ENCODE data around the gene PKP4. TPM values are rescaled to one million over a fixed set of nuclear protein-coding genes. Genes with fewer than 3 reads are reported as not detected.

PKP4 gene
- total RNA-seq, 2 experiments from 2014 or later, result 52.9 to 57.0 TPM

- Mint-ChIP-seq H3K9me3 (no peaks in the 10 kb centered on the region), H3K27ac (no peak overlapping the region), H3K4me1 (ENCODE audit: low read depth) (no peaks in the 10 kb centered on the region), H3K4me3 (no peak overlapping the region), H3K27me3 (ENCODE audit: low read depth) (no peaks in the 10 kb centered on the region), H3K36me3 (ENCODE audit: low read depth) (peaks cover 25% of the 10 kb centered on the region)
- DNase-seq, result no peak
- CTCF ChIA-PET, result no interaction called here
- intact Hi-C loops (cut with micrococcal nuclease), result no loop called here
Measured at GRCh38 chr2:158676295-158676694, 219.5 kb downstream of the PKP4 start.

GRCh38 chr2:158676696-158677095, 219.9 kb downstream of the PKP4 start:
- no peak overlapping the region for H3K27ac Mint-ChIP-seq
- no peak overlapping the region for H3K4me3 Mint-ChIP-seq
- H3K4me1 Mint-ChIP-seq (ENCODE audit: low read depth), result no peaks in the 10 kb centered on the region
- no peaks in the 10 kb centered on the region for H3K27me3 Mint-ChIP-seq (ENCODE audit: low read depth)
- no peak for DNase-seq
- CTCF ChIA-PET, result no interaction called here
- H3K36me3 Mint-ChIP-seq (ENCODE audit: low read depth), result peaks cover 25% of the 10 kb centered on the region
- H3K9me3 Mint-ChIP-seq, result no peaks in the 10 kb centered on the region
- intact Hi-C loops (cut with micrococcal nuclease), result no loop called here

GRCh38 chr2:158677542-158677941, 220.8 kb downstream of the PKP4 start:
- H3K4me3 Mint-ChIP-seq, result no peak overlapping the region
- CTCF ChIA-PET, result no interaction called here
- no peak overlapping the region for H3K27ac Mint-ChIP-seq
- DNase-seq, result no peak
- no peaks in the 10 kb centered on the region for H3K27me3 Mint-ChIP-seq (ENCODE audit: low read depth)
- intact Hi-C loops (cut with micrococcal nuclease), result no loop called here
- no peaks in the 10 kb centered on the region for H3K4me1 Mint-ChIP-seq (ENCODE audit: low read depth)
- no peaks in the 10 kb centered on the region for H3K9me3 Mint-ChIP-seq
- peaks cover 25% of the 10 kb centered on the region for H3K36me3 Mint-ChIP-seq (ENCODE audit: low read depth)

- no peaks in the 10 kb centered on the region for H3K9me3 Mint-ChIP-seq
- peaks cover 16% of the 10 kb centered on the region for H3K36me3 Mint-ChIP-seq (ENCODE audit: low read depth)
- H3K4me3 Mint-ChIP-seq, result no peak overlapping the region
- intact Hi-C loops (cut with micrococcal nuclease), result no loop called here
- H3K27ac Mint-ChIP-seq, result no peak overlapping the region
- no peaks in the 10 kb centered on the region for H3K27me3 Mint-ChIP-seq (ENCODE audit: low read depth)
- no peaks in the 10 kb centered on the region for H3K4me1 Mint-ChIP-seq (ENCODE audit: low read depth)
- CTCF ChIA-PET, result no interaction called here
- no peak for DNase-seq
Measured at GRCh38 chr2:158681816-158682215, 225.1 kb downstream of the PKP4 start.

- Mint-ChIP-seq H3K27ac (no peak overlapping the region), H3K4me3 (no peak overlapping the region), H3K36me3 (ENCODE audit: low read depth) (peaks cover 2% of the 10 kb centered on the region), H3K4me1 (ENCODE audit: low read depth) (no peaks in the 10 kb centered on the region), H3K9me3 (no peaks in the 10 kb centered on the region), H3K27me3 (ENCODE audit: low read depth) (peaks cover 3% of the 10 kb centered on the region)
- CTCF ChIA-PET, result no interaction called here
- intact Hi-C loops (cut with micrococcal nuclease), result no loop called here
- no peak for DNase-seq
Measured at GRCh38 chr2:158685646-158686045, 228.9 kb downstream of the PKP4 start.

GRCh38 chr2:158686210-158686691, 229.5 kb downstream of the PKP4 start:
- Mint-ChIP-seq H3K4me3 (no peak overlapping the region), H3K27me3 (ENCODE audit: low read depth) (peaks cover 4% of the 10 kb centered on the region), H3K36me3 (ENCODE audit: low read depth) (no peaks in the 10 kb centered on the region), H3K9me3 (no peaks in the 10 kb centered on the region), H3K27ac (no peak overlapping the region), H3K4me1 (ENCODE audit: low read depth) (no peaks in the 10 kb centered on the region)
- intact Hi-C loops (cut with micrococcal nuclease), result no loop called here
- DNase-seq, result no peak
- CTCF ChIA-PET, result no interaction called here

- intact Hi-C loops (cut with micrococcal nuclease), result no loop called here
- H3K4me3 Mint-ChIP-seq, result no peak overlapping the region
- DNase-seq, result no peak
- H3K4me1 Mint-ChIP-seq (ENCODE audit: low read depth), result no peaks in the 10 kb centered on the region
- no peak overlapping the region for H3K27ac Mint-ChIP-seq
- CTCF ChIA-PET, result no interaction called here
- no peaks in the 10 kb centered on the region for H3K9me3 Mint-ChIP-seq
- no peaks in the 10 kb centered on the region for H3K36me3 Mint-ChIP-seq (ENCODE audit: low read depth)
- H3K27me3 Mint-ChIP-seq (ENCODE audit: low read depth), result peaks cover 8% of the 10 kb centered on the region
Measured at GRCh38 chr2:158687315-158687714, 230.6 kb downstream of the PKP4 start.

GRCh38 chr2:158688721-158689120, 232.0 kb downstream of the PKP4 start:
- peaks cover 8% of the 10 kb centered on the region for H3K27me3 Mint-ChIP-seq (ENCODE audit: low read depth)
- H3K4me1 Mint-ChIP-seq (ENCODE audit: low read depth), result no peaks in the 10 kb centered on the region
- DNase-seq, result no peak
- no peak overlapping the region for H3K27ac Mint-ChIP-seq
- CTCF ChIA-PET, result no interaction called here
- no peaks in the 10 kb centered on the region for H3K9me3 Mint-ChIP-seq
- H3K4me3 Mint-ChIP-seq, result no peak overlapping the region
- intact Hi-C loops (cut with micrococcal nuclease), result no loop called here
- H3K36me3 Mint-ChIP-seq (ENCODE audit: low read depth), result no peaks in the 10 kb centered on the region

GRCh38 chr2:158689391-158689790, 232.6 kb downstream of the PKP4 start:
- no peak for DNase-seq
- CTCF ChIA-PET, result no interaction called here
- intact Hi-C loops (cut with micrococcal nuclease), result no loop called here
- Mint-ChIP-seq H3K9me3 (no peaks in the 10 kb centered on the region), H3K4me1 (ENCODE audit: low read depth) (no peaks in the 10 kb centered on the region), H3K36me3 (ENCODE audit: low read depth) (no peaks in the 10 kb centered on the region), H3K27ac (no peak overlapping the region), H3K4me3 (no peak overlapping the region), H3K27me3 (ENCODE audit: low read depth) (peaks cover 8% of the 10 kb centered on the region)

- no peak for DNase-seq
- CTCF ChIA-PET, result no interaction called here
- Mint-ChIP-seq H3K27me3 (ENCODE audit: low read depth) (peaks cover 8% of the 10 kb centered on the region), H3K4me3 (no peak overlapping the region), H3K27ac (no peak overlapping the region), H3K9me3 (no peaks in the 10 kb centered on the region), H3K4me1 (ENCODE audit: low read depth) (no peaks in the 10 kb centered on the region), H3K36me3 (ENCODE audit: low read depth) (no peaks in the 10 kb centered on the region)
- intact Hi-C loops (cut with micrococcal nuclease), result no loop called here
Measured at GRCh38 chr2:158690823-158691222, 234.1 kb downstream of the PKP4 start.

- H3K27me3 Mint-ChIP-seq (ENCODE audit: low read depth), result peaks cover 9% of the 10 kb centered on the region
- no peaks in the 10 kb centered on the region for H3K4me1 Mint-ChIP-seq (ENCODE audit: low read depth)
- CTCF ChIA-PET, result no interaction called here
- peaks cover 2% of the 10 kb centered on the region for H3K9me3 Mint-ChIP-seq
- H3K27ac Mint-ChIP-seq, result no peak overlapping the region
- intact Hi-C loops (cut with micrococcal nuclease), result no loop called here
- H3K36me3 Mint-ChIP-seq (ENCODE audit: low read depth), result no peaks in the 10 kb centered on the region
- no peak overlapping the region for H3K4me3 Mint-ChIP-seq
- no peak for DNase-seq
Measured at GRCh38 chr2:158691619-158692018, 234.9 kb downstream of the PKP4 start.

GRCh38 chr2:158692372-158693103, 235.8 kb downstream of the PKP4 start:
- CTCF ChIA-PET, result no interaction called here
- Mint-ChIP-seq H3K4me1 (ENCODE audit: low read depth) (no peaks in the 10 kb centered on the region), H3K36me3 (ENCODE audit: low read depth) (no peaks in the 10 kb centered on the region), H3K27ac (no peak overlapping the region), H3K4me3 (no peak overlapping the region), H3K27me3 (ENCODE audit: low read depth) (peaks cover 15% of the 10 kb centered on the region), H3K9me3 (peaks cover 9% of the 10 kb centered on the region)
- intact Hi-C loops (cut with micrococcal nuclease), result no loop called here
- DNase-seq, result no peak

GRCh38 chr2:158693476-158693875, 236.7 kb downstream of the PKP4 start:
- intact Hi-C loops (cut with micrococcal nuclease), result no loop called here
- CTCF ChIA-PET, result no interaction called here
- H3K4me3 Mint-ChIP-seq, result no peak overlapping the region
- peaks cover 15% of the 10 kb centered on the region for H3K27me3 Mint-ChIP-seq (ENCODE audit: low read depth)
- DNase-seq, result no peak
- peaks cover 9% of the 10 kb centered on the region for H3K9me3 Mint-ChIP-seq
- no peaks in the 10 kb centered on the region for H3K4me1 Mint-ChIP-seq (ENCODE audit: low read depth)
- H3K36me3 Mint-ChIP-seq (ENCODE audit: low read depth), result no peaks in the 10 kb centered on the region
- H3K27ac Mint-ChIP-seq, result no peak overlapping the region
